ENCODE data around the gene ZNF583. TPM values are rescaled to one million over a fixed set of nuclear protein-coding genes. Genes with fewer than 3 reads are reported as not detected.

The ZNF583 gene
- 2.1 TPM for polyA plus RNA-seq (2013, experiment 1 of 2)
- polyA plus RNA-seq (2013, experiment 2 of 2), result 2.2 TPM

GRCh38 chr19:56403764-56404704 lies at the start of gene ZNF583:
TSS of gene ZNF583 (plus strand) at chr19:56404332. CDS start at chr19:56407115, 2,783 bp downstream.
- Histone ChIP-seq H3K9ac (ENCODE audit: low read length) (peak within 1 kb of the TSS; percentile 95), H4K5ac (ENCODE audit: low read length) (peak within 1 kb of the TSS; percentile 75), H3K36me3 (ENCODE audit: control insufficient read depth, insufficient read depth, low read length) (peaks cover 1% of the 10 kb centered on the region), H3K79me2 (ENCODE audit: control insufficient read depth, insufficient read depth, low read length) (peaks cover 3% of the 10 kb centered on the region), H3K79me1 (ENCODE audit: low read length) (peaks cover 6% of the 10 kb centered on the region), H3K4ac (ENCODE audit: low read depth, low read length) (peak within 1 kb of the TSS; percentile 47), H3K18ac (ENCODE audit: low read length) (no peak within 1 kb of the TSS), H3K56ac (ENCODE audit: low read length) (peak within 1 kb of the TSS; percentile 99), H3K4me2 (ENCODE audit: low read length) (peak within 1 kb of the TSS; percentile 73), H2BK120ac (ENCODE audit: low read depth, low read length) (no peak within 1 kb of the TSS), H4K8ac (ENCODE audit: low read depth, low read length) (no peak within 1 kb of the TSS), H3K4me3 (ENCODE audit: low read length) (peak within 1 kb of the TSS; percentile 86), H3K23ac (ENCODE audit: low read length) (no peak within 1 kb of the TSS), H2BK15ac (replicated peaks; ENCODE audit: low read depth) (no peak within 1 kb of the TSS), H3K27ac (ENCODE audit: low read depth, low read length) (no peak within 1 kb of the TSS), H2BK5ac (ENCODE audit: low read length) (peak within 1 kb of the TSS; percentile 69), H2AK5ac (ENCODE audit: low read length) (peak within 1 kb of the TSS; percentile 99), H3K27me3 (ENCODE audit: insufficient read depth, low read length, poor library complexity) (no peaks in the 10 kb centered on the region), H3K4me1 (ENCODE audit: control insufficient read depth, low read depth, low read length) (peaks cover 6% of the 10 kb centered on the region)
- peak; percentile 89 for DNase-seq
- no CpG with 5 or more reads among the region's 70 CpGs for WGBS (ENCODE audit: extremely low coverage, insufficient coverage, low lambda C conversion rate)

- H4K5ac ChIP-seq (ENCODE audit: low read length), result no peak overlapping the region
- H2AK5ac ChIP-seq (ENCODE audit: low read length), result no peak overlapping the region
- H3K56ac ChIP-seq (ENCODE audit: low read length), result no peak overlapping the region
- no peak overlapping the region for H2BK120ac ChIP-seq (ENCODE audit: low read depth, low read length)
- no peaks in the 10 kb centered on the region for H3K27me3 ChIP-seq (ENCODE audit: insufficient read depth, low read length, poor library complexity)
- H4K8ac ChIP-seq (ENCODE audit: low read depth, low read length), result no peak overlapping the region
- WGBS (ENCODE audit: extremely low coverage, insufficient coverage, low lambda C conversion rate), result no CpG with 5 or more reads among the region's 1 CpG
- H3K18ac ChIP-seq (ENCODE audit: low read length), result no peak overlapping the region
- H3K4ac ChIP-seq (ENCODE audit: low read depth, low read length), result no peak overlapping the region
- no peak overlapping the region for H3K27ac ChIP-seq (ENCODE audit: low read depth, low read length)
- DNase-seq, result no peak
- H2BK15ac ChIP-seq (replicated peaks; ENCODE audit: low read depth), result no peak overlapping the region
- H3K9ac ChIP-seq (ENCODE audit: low read length), result no peak overlapping the region
- H3K4me2 ChIP-seq (ENCODE audit: low read length), result no peak overlapping the region
- no peaks in the 10 kb centered on the region for H3K36me3 ChIP-seq (ENCODE audit: control insufficient read depth, insufficient read depth, low read length)
- no peaks in the 10 kb centered on the region for H3K4me1 ChIP-seq (ENCODE audit: control insufficient read depth, low read depth, low read length)
- no peaks in the 10 kb centered on the region for H3K79me1 ChIP-seq (ENCODE audit: low read length)
- H3K79me2 ChIP-seq (ENCODE audit: control insufficient read depth, insufficient read depth, low read length), result no peaks in the 10 kb centered on the region
- no peak overlapping the region for H2BK5ac ChIP-seq (ENCODE audit: low read length)
- no peak overlapping the region for H3K4me3 ChIP-seq (ENCODE audit: low read length)
- H3K23ac ChIP-seq (ENCODE audit: low read length), result no peak overlapping the region
Measured at GRCh38 chr19:56355517-56355916, 48.6 kb upstream of the ZNF583 start.

GRCh38 chr19:56356944-56357343 lies 47.2 kb upstream of the ZNF583 start:
- Histone ChIP-seq H3K4ac (ENCODE audit: low read depth, low read length) (no peak overlapping the region), H4K8ac (ENCODE audit: low read depth, low read length) (no peak overlapping the region), H2BK120ac (ENCODE audit: low read depth, low read length) (no peak overlapping the region), H3K27ac (ENCODE audit: low read depth, low read length) (no peak overlapping the region), H3K36me3 (ENCODE audit: control insufficient read depth, insufficient read depth, low read length) (no peaks in the 10 kb centered on the region), H2AK5ac (ENCODE audit: low read length) (no peak overlapping the region), H3K56ac (ENCODE audit: low read length) (no peak overlapping the region), H3K79me1 (ENCODE audit: low read length) (no peaks in the 10 kb centered on the region), H3K79me2 (ENCODE audit: control insufficient read depth, insufficient read depth, low read length) (no peaks in the 10 kb centered on the region), H3K27me3 (ENCODE audit: insufficient read depth, low read length, poor library complexity) (no peaks in the 10 kb centered on the region), H3K4me2 (ENCODE audit: low read length) (no peak overlapping the region), H3K4me3 (ENCODE audit: low read length) (no peak overlapping the region), H3K18ac (ENCODE audit: low read length) (no peak overlapping the region), H2BK5ac (ENCODE audit: low read length) (no peak overlapping the region), H3K9ac (ENCODE audit: low read length) (no peak overlapping the region), H3K4me1 (ENCODE audit: control insufficient read depth, low read depth, low read length) (no peaks in the 10 kb centered on the region), H3K23ac (ENCODE audit: low read length) (no peak overlapping the region), H2BK15ac (replicated peaks; ENCODE audit: low read depth) (no peak overlapping the region), H4K5ac (ENCODE audit: low read length) (no peak overlapping the region)
- DNase-seq, result no peak
- no CpG with 5 or more reads among the region's 2 CpGs for WGBS (ENCODE audit: extremely low coverage, insufficient coverage, low lambda C conversion rate)

- H3K27me3 ChIP-seq (ENCODE audit: insufficient read depth, low read length, poor library complexity), result no peaks in the 10 kb centered on the region
- no peak overlapping the region for H3K4me2 ChIP-seq (ENCODE audit: low read length)
- no peak overlapping the region for H2BK15ac ChIP-seq (replicated peaks; ENCODE audit: low read depth)
- H3K27ac ChIP-seq (ENCODE audit: low read depth, low read length), result no peak overlapping the region
- H3K4ac ChIP-seq (ENCODE audit: low read depth, low read length), result no peak overlapping the region
- H2BK5ac ChIP-seq (ENCODE audit: low read length), result no peak overlapping the region
- H2AK5ac ChIP-seq (ENCODE audit: low read length), result no peak overlapping the region
- no peak overlapping the region for H2BK120ac ChIP-seq (ENCODE audit: low read depth, low read length)
- H3K9ac ChIP-seq (ENCODE audit: low read length), result no peak overlapping the region
- no peak overlapping the region for H3K4me3 ChIP-seq (ENCODE audit: low read length)
- no peak overlapping the region for H3K23ac ChIP-seq (ENCODE audit: low read length)
- no peak overlapping the region for H4K8ac ChIP-seq (ENCODE audit: low read depth, low read length)
- H3K18ac ChIP-seq (ENCODE audit: low read length), result no peak overlapping the region
- H3K79me2 ChIP-seq (ENCODE audit: control insufficient read depth, insufficient read depth, low read length), result no peaks in the 10 kb centered on the region
- H4K5ac ChIP-seq (ENCODE audit: low read length), result no peak overlapping the region
- no CpG with 5 or more reads among the region's 2 CpGs for WGBS (ENCODE audit: extremely low coverage, insufficient coverage, low lambda C conversion rate)
- no peak for DNase-seq
- H3K36me3 ChIP-seq (ENCODE audit: control insufficient read depth, insufficient read depth, low read length), result no peaks in the 10 kb centered on the region
- H3K4me1 ChIP-seq (ENCODE audit: control insufficient read depth, low read depth, low read length), result no peaks in the 10 kb centered on the region
- no peaks in the 10 kb centered on the region for H3K79me1 ChIP-seq (ENCODE audit: low read length)
- no peak overlapping the region for H3K56ac ChIP-seq (ENCODE audit: low read length)
Measured at GRCh38 chr19:56360841-56361240, 43.3 kb upstream of the ZNF583 start.

GRCh38 chr19:56367829-56368711 lies 36.1 kb upstream of the ZNF583 start:
- peak overlapping the region; percentile 91 for H3K4me2 ChIP-seq (ENCODE audit: low read length)

More at GRCh38 chr19:56367829-56368711, 36.1 kb upstream of the ZNF583 start:
- WGBS (ENCODE audit: extremely low coverage, insufficient coverage, low lambda C conversion rate), result no CpG with 5 or more reads among the region's 65 CpGs
- no peak overlapping the region for H3K4ac ChIP-seq (ENCODE audit: low read depth, low read length)
- peak overlapping the region; percentile 85 for H3K27ac ChIP-seq (ENCODE audit: low read depth, low read length)
- peak overlapping the region; percentile 33 for H3K18ac ChIP-seq (ENCODE audit: low read length)
- peak overlapping the region; percentile 91 for H3K9ac ChIP-seq (ENCODE audit: low read length)
- H3K79me1 ChIP-seq (ENCODE audit: low read length), result peaks cover 12% of the 10 kb centered on the region
- peak overlapping the region; percentile 95 for H3K56ac ChIP-seq (ENCODE audit: low read length)
- no peak overlapping the region for H4K5ac ChIP-seq (ENCODE audit: low read length)
- peak overlapping the region; percentile 19 for H2BK120ac ChIP-seq (ENCODE audit: low read depth, low read length)
- peaks cover 6% of the 10 kb centered on the region for H3K4me1 ChIP-seq (ENCODE audit: control insufficient read depth, low read depth, low read length)
- peaks cover 2% of the 10 kb centered on the region for H3K27me3 ChIP-seq (ENCODE audit: insufficient read depth, low read length, poor library complexity)
- peaks cover 12% of the 10 kb centered on the region for H3K79me2 ChIP-seq (ENCODE audit: control insufficient read depth, insufficient read depth, low read length)
- no peak overlapping the region for H4K8ac ChIP-seq (ENCODE audit: low read depth, low read length)
- no peak overlapping the region for H3K23ac ChIP-seq (ENCODE audit: low read length)
- no peak overlapping the region for H2AK5ac ChIP-seq (ENCODE audit: low read length)
- peak overlapping the region; percentile 91 for H3K4me3 ChIP-seq (ENCODE audit: low read length)
- H2BK15ac ChIP-seq (replicated peaks; ENCODE audit: low read depth), result no peak overlapping the region
- peak; percentile 99 for DNase-seq
- H3K36me3 ChIP-seq (ENCODE audit: control insufficient read depth, insufficient read depth, low read length), result no peaks in the 10 kb centered on the region
- H2BK5ac ChIP-seq (ENCODE audit: low read length), result no peak overlapping the region
